Measurements from ENCODE around the gene FRMD4A.
"Not testable (repeated sequence)": the region's sequence is repeated elsewhere in the genome, so short reads cannot be mapped to it uniquely, and the experiment has no call there.

The FRMD4A gene

DNA sequence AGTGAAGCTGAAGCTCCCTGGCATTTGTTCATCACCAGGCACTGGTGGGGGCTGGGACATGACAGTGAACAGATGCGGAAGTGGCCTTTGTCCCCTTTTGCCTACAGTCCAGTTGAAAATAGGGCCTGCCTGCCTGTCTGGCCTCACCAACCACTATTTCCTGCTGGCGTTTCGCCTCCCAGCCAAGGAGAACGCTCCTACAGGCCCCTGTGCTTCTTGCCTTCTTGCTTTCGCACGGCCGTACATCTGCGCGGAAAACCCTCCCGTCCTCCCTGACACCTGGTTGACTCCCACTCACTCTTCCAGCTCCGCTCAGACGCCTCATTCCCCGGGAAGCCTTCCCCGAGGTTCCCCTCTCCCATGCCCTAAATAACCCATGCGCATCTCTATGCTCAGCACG, 426.7 kb downstream of the FRMD4A start:
- no peak for DNase-seq (ENCODE audit: extremely low spot score)
- no peak for TF ChIP-seq CTBP1 (IDR thresholded peaks at IDR 0.05; ENCODE audit: borderline replicate concordance)
- no peak for TF ChIP-seq PKNOX1 (IDR thresholded peaks at IDR 0.05)
- TF ChIP-seq NFRKB (IDR thresholded peaks at IDR 0.05): no peak
- no peak for TF ChIP-seq FOXK2 (IDR thresholded peaks at IDR 0.05)
- no peak for TF ChIP-seq FOXA1 (IDR thresholded peaks at IDR 0.05)
- TF ChIP-seq ZNF384 (IDR thresholded peaks at IDR 0.05): no peak
- TF ChIP-seq TARDBP (IDR thresholded peaks at IDR 0.05): no peak
- CTCF ChIA-PET: no interaction called here
- POLR2A ChIA-PET: no interaction called here

- TF ChIP-seq TARDBP (IDR thresholded peaks at IDR 0.05) (no peak), CTBP1 (IDR thresholded peaks at IDR 0.05; ENCODE audit: borderline replicate concordance) (no peak)
- ChIA-PET CTCF (no interaction called here), POLR2A (no interaction called here)
- no peak for DNase-seq (ENCODE audit: extremely low spot score)
Observed at GRCh38 chr10:13902868-13903587, 427.7 kb downstream of the FRMD4A start.

DNA sequence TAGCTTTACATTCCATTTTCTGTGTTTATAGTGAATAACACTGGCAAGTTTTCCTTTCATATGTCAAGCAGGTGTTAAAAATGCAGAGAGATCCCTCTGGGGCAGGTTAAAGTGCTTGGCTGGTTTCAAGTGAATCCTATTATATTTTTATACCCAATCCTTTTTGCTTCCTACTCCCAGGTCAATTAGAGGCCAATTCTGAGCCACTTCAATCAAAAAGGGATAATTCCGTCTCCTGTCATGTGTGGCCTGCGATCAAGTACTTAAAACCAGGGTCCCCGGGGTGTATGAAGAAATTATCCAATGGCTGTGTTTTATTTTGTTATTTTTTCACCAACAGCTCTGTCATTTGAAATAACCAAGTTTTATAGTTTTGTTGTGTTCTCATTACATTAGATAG, 430.8 kb downstream of the FRMD4A start:
- POLR2A ChIA-PET: no interaction called here
- CTCF ChIA-PET: interaction anchor here (0.6 to 0.9 kb wide), 2 partner anchors 56 to 117 kb away, joined by 3 to 6 read pairs; no protein-coding TSS in a partner anchor
- DNase-seq (ENCODE audit: extremely low spot score): no peak
- TF ChIP-seq PKNOX1 (IDR thresholded peaks at IDR 0.05) (no peak), SUZ12 (IDR thresholded peaks at IDR 0.05) (no peak), FOXM1 (IDR thresholded peaks at IDR 0.05; ENCODE audit: borderline replicate concordance) (no peak), CTBP1 (IDR thresholded peaks at IDR 0.05; ENCODE audit: borderline replicate concordance) (no peak), ARNT (IDR thresholded peaks at IDR 0.05) (no peak), FOXK2 (IDR thresholded peaks at IDR 0.05) (no peak), ZNF384 (IDR thresholded peaks at IDR 0.05) (no peak), LEF1 (IDR thresholded peaks at IDR 0.05; ENCODE audit: borderline replicate concordance) (no peak), NFRKB (IDR thresholded peaks at IDR 0.05) (no peak), FOXA1 (IDR thresholded peaks at IDR 0.05) (no peak), BHLHE40 (IDR thresholded peaks at IDR 0.05; ENCODE audit: borderline replicate concordance) (no peak), SP1 (IDR thresholded peaks at IDR 0.05) (no peak), L3MBTL2 (conservative IDR thresholded peaks at IDR 0.05) (no peak), HDGF (IDR thresholded peaks at IDR 0.05; ENCODE audit: borderline replicate concordance) (no peak), ELF4 (IDR thresholded peaks at IDR 0.05) (no peak)

DNA sequence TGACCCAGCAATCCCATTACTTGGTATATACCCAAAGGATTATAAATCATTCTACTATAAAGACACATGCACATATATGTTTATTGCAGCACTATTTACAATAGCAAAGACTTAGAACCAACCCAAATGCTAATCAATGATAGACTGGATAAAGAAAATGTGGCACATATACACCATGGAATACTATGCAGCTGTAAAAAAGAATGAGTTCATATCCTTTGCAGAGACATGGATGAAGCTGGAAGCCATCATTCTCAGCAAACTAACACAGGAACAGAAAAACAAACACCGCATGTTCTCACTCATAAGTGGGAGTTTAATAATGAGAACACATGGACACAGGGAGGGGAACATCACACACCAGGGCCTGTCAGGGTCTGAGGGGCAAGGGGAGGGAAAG, 434.6 kb downstream of the FRMD4A start:
- POLR2A ChIA-PET; CTCF ChIA-PET; DNase-seq (ENCODE audit: extremely low spot score): not testable (repeated sequence)

DNA sequence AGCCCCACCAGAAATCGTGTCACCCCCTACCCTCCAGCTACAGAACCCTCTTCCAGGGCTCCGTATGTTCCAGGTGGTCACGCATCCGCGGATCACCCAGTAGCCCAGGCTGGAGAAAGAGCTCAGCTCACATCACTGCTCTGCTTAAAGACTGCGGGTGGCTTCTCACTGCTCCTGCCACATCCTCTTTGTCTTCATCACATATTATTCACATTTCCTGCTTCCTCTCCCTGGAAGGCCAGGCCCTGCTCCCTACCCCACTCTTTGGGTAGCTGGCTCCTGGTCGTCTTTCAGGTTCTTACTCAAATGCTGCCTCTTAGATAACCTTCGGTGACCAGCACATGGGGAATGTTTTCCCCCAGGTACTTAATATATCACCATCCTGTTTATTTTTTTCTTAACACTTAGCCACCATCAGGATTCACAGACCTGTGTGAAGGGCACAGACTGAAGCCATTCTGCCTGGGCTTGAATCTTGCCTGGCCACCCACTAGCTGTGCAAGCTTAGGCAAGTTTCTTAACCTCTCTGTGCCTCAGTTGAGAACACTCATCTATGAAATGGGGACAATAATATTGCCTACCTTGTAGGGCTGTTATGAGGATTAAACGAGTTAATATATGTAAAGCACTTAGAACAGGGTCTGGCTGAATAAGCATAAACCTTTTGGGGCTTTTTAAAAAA, 436.2 kb downstream of the FRMD4A start:
- POLR2A ChIA-PET: no interaction called here
- TF ChIP-seq FOXA1 (IDR thresholded peaks at IDR 0.05) (no peak), SP1 (IDR thresholded peaks at IDR 0.05) (no peak)
- DNase-seq (ENCODE audit: extremely low spot score): no peak
- CTCF ChIA-PET: no interaction called here

DNA sequence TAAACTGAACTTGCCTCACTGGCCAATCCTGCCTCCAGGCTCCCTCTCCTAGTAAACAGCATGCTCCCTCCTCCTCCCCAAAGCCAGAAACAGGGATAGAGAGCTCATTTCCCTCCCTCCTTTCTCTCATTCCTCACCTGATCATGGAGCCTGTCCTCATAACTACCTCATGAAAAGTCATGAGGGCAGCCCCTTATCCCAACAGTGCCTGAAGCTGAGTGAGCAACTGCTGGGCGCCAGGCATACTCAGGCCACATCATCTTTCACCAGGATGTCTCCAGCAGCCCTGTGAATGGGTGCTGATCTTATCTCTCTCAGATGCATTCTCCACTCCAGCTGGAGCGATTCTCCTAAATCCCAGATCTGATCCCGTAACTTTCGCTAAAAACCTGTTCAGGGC, 436.8 kb downstream of the FRMD4A start:
- TF ChIP-seq BHLHE40 (IDR thresholded peaks at IDR 0.05; ENCODE audit: borderline replicate concordance) (no peak), CTBP1 (IDR thresholded peaks at IDR 0.05; ENCODE audit: borderline replicate concordance) (no peak), PKNOX1 (IDR thresholded peaks at IDR 0.05) (no peak), SUZ12 (IDR thresholded peaks at IDR 0.05) (no peak), TARDBP (IDR thresholded peaks at IDR 0.05) (no peak), HDGF (IDR thresholded peaks at IDR 0.05; ENCODE audit: borderline replicate concordance) (no peak), FOXM1 (IDR thresholded peaks at IDR 0.05; ENCODE audit: borderline replicate concordance) (no peak), ARNT (IDR thresholded peaks at IDR 0.05) (no peak), ZNF384 (IDR thresholded peaks at IDR 0.05) (no peak), FOXK2 (IDR thresholded peaks at IDR 0.05) (no peak), LEF1 (IDR thresholded peaks at IDR 0.05; ENCODE audit: borderline replicate concordance) (no peak), SP1 (IDR thresholded peaks at IDR 0.05) (no peak), ELF4 (IDR thresholded peaks at IDR 0.05) (no peak), NFRKB (IDR thresholded peaks at IDR 0.05) (no peak), FOXA1 (IDR thresholded peaks at IDR 0.05) (no peak), L3MBTL2 (conservative IDR thresholded peaks at IDR 0.05) (no peak)
- CTCF ChIA-PET: no interaction called here
- POLR2A ChIA-PET: no interaction called here
- DNase-seq (ENCODE audit: extremely low spot score): no peak

- ChIA-PET CTCF (no interaction called here), POLR2A (no interaction called here)
- DNase-seq (ENCODE audit: extremely low spot score): no peak
- no peak for TF ChIP-seq ARNT (IDR thresholded peaks at IDR 0.05)
- no peak for TF ChIP-seq ELF4 (IDR thresholded peaks at IDR 0.05)
- TF ChIP-seq L3MBTL2 (conservative IDR thresholded peaks at IDR 0.05): no peak
- TF ChIP-seq SP1 (IDR thresholded peaks at IDR 0.05): no peak
- no peak for TF ChIP-seq PKNOX1 (IDR thresholded peaks at IDR 0.05)
- TF ChIP-seq LEF1 (IDR thresholded peaks at IDR 0.05; ENCODE audit: borderline replicate concordance): no peak
- no peak for TF ChIP-seq BHLHE40 (IDR thresholded peaks at IDR 0.05; ENCODE audit: borderline replicate concordance)
- TF ChIP-seq ZNF384 (IDR thresholded peaks at IDR 0.05): no peak
- no peak for TF ChIP-seq FOXA1 (IDR thresholded peaks at IDR 0.05)
- TF ChIP-seq TARDBP (IDR thresholded peaks at IDR 0.05): no peak
Observed at GRCh38 chr10:13892871-13893270, 437.9 kb downstream of the FRMD4A start.
